Pancreas (tissue), 10 donors: ENCODE results near the gene C1orf122. TPM values are rescaled to one million over a fixed set of nuclear protein-coding genes. Genes with fewer than 3 reads are reported as not detected.

Source experiments
- ATAC-seq, 4 donors: fragments of 200-7000 bp; cut with Tn5 transposase; one replicate each; pipeline versions ENCODE4 v1.8.0 to v1.9.1; 2020; ENCODE audit warnings: mild to moderate bottlenecking in 4 of 4, moderate library complexity in 4 of 4
- DNase-seq, 6 donors: peaks; one replicate each; pipeline ENCODE4 v3.0.0-alpha.2; 2020
- FAIRE-seq: peaks from 2 replicates; lab custom pipeline; 2012; peaks lifted over from hg19 to GRCh38; lab: Jason Lieb, UNC
- H3K27ac ChIP-seq, 4 donors: fragments of 200-600 bp; sonication (generic); 1 replicate in 3 of 4; 2 replicates in 1 of 4; pipeline versions ENCODE4 v1.5.0 to v1.8.0; 2020
- H3K27me3 ChIP-seq, 4 donors: fragments of 200-600 bp; one replicate each; pipeline ENCODE4 v1.8.0; 2021
- H3K36me3 ChIP-seq, 3 donors: fragments of 200-600 bp; sonication (generic) in 1 of 3; one replicate each; pipeline versions ENCODE4 v1.5.0 to v1.8.0; 2020 to 2021
- H3K4me1 ChIP-seq, 3 donors: fragments of 200-600 bp; one replicate each; pipeline ENCODE4 v1.8.0; 2021
- H3K4me3 ChIP-seq, 4 donors: fragments of 200-600 bp; sonication (generic) in 2 of 4; one replicate each; pipeline versions ENCODE4 v1.5.0 to v1.8.0; 2020 to 2021
- H3K9me3 ChIP-seq, 4 donors: fragments of 200-600 bp; one replicate each; pipeline ENCODE4 v1.8.0; 2021
- CTCF ChIP-seq, 4 donors: fragments of 200-600 bp; sonication (generic) in 3 of 4; IDR thresholded peaks; one replicate each; pipeline versions ENCODE4 v1.5.0 to v1.8.0; 2021; ENCODE audit warnings: antibody characterized with exemption in 4 of 4
- WGBS, 2 donors: extraction: QIAGEN DNeasy Blood & Tissue Kit; methylation state at CpG; one replicate each; pipeline ENCODE4 v1.1.7; 2013; 5-methylcytosine and 5-hydroxymethylcytosine counted together
- intact Hi-C, 3 donors: fragments of 100-400 bp; cut with DNase I; formaldehyde crosslinking; loops; one replicate each; pipeline versions ENCODE4 v1.11.1 to v1.14.2; 2022
- polyA plus RNA-seq, 2 donors: library from polyadenylated mRNA; stranded (reverse); fragments of 200-250 nt; gene quantifications; one replicate each; pipeline ENCODE4 v1.2.3, GENCODE V29; 2013
- total RNA-seq, 6 donors: library from RNA; stranded (reverse); fragmentation: NEBNext Ultra II Directional in 4 of 6; extraction: Animal tissue kit (Norgen Biotek cat#: 25700) in 4 of 6; gene quantifications; one replicate each; pipeline versions ENCODE4 v1.2.1 to v1.2.4, GENCODE V29; 2021 to 2023
- donor health status: healthy with polysubstance abuse.
- donor health status: DM: no; HTN: no; CAD: no; lungs with moderate emphysema.
- donor health status: DM: no; HTN: no; CAD: no.
- donor health status: control.
- donor health status: control.
- donor health status: Bipolar disorder and iron deficiency.
- donor health status: DM: yes; HTN: yes; CAD: no.
- donor health status: DM: no; HTN: no; CAD: no.
- donor health status: DM: no; HTN: no; CAD: no.
- donor health status: DM: yes; HTN: yes; CAD: no.

The C1orf122 gene
- total and polyA plus RNA-seq, 8 donors: 18.2 to 46.1 (median 23.4) TPM

GRCh38 chr1:37809942-37810341 is 2.4 kb downstream of the C1orf122 start:
- peaks cover 7 to 17% (median 12%) of the 10 kb centered on the region in 3 donors for H3K4me1 ChIP-seq
- ATAC-seq (no peak), DNase-seq (no peak), FAIRE-seq (no peak)
- peak overlapping the region in 1 of 4 donors; percentile 89 for H3K27ac ChIP-seq
- WGBS, 2 donors: 36 to 43% methylated on average over 2 of the region's 2 CpGs
- H3K36me3 ChIP-seq: peaks cover 0 to 12% (median 7%) of the 10 kb centered on the region in 3 donors
- intact Hi-C loops: no loop called here
- H3K27me3 ChIP-seq: no peaks in the 10 kb centered on the region
- no peaks in the 10 kb centered on the region for H3K9me3 ChIP-seq
- H3K4me3 ChIP-seq: no peak overlapping the region
- TF ChIP-seq CTCF (IDR thresholded peaks at IDR 0.05): no peak

GRCh38 chr1:37811027-37811655 is 3.6 kb downstream of the C1orf122 start:
- TF ChIP-seq CTCF (IDR thresholded peaks at IDR 0.05): peak; percentile 43 to 80 (median 72)
- peaks cover 0 to 1% (median 0%) of the 10 kb centered on the region in 3 donors for H3K36me3 ChIP-seq
- no peak for FAIRE-seq
- no peak overlapping the region for H3K27ac ChIP-seq
- no peaks in the 10 kb centered on the region for H3K9me3 ChIP-seq
- WGBS, 2 donors: 31 to 35% methylated on average over 7 of the region's 7 CpGs
- peak in 3 of 4 donors; percentile 27 to 31 (median 28) for ATAC-seq
- H3K4me1 ChIP-seq: peaks cover 7 to 17% (median 12%) of the 10 kb centered on the region in 3 donors
- H3K27me3 ChIP-seq: no peaks in the 10 kb centered on the region
- no peak overlapping the region for H3K4me3 ChIP-seq
- DNase-seq: peak; percentile 35 to 78 (median 72)
- intact Hi-C loops: no loop called here

- Histone ChIP-seq H3K27me3 (no peaks in the 10 kb centered on the region), H3K36me3 (no peaks in the 10 kb centered on the region), H3K4me1 (peaks cover 7 to 9% (median 7%) of the 10 kb centered on the region in 3 donors), H3K4me3 (no peak overlapping the region), H3K27ac (no peak overlapping the region), H3K9me3 (no peaks in the 10 kb centered on the region)
- intact Hi-C loops: no loop called here
- no peak for TF ChIP-seq CTCF (IDR thresholded peaks at IDR 0.05)
- DNase-seq: no peak
- ATAC-seq: no peak
- 82% methylated on average over 2 of the region's 2 CpGs for WGBS, 2 donors
- FAIRE-seq: no peak
Observed at GRCh38 chr1:37813529-37814145, 6.0 kb downstream of the C1orf122 start.

GRCh38 chr1:37814252-37814651 is 6.7 kb downstream of the C1orf122 start:
- TF ChIP-seq CTCF (IDR thresholded peaks at IDR 0.05): no peak
- DNase-seq (no peak), FAIRE-seq (no peak), ATAC-seq (peak in 1 of 4 donors; percentile 49)
- intact Hi-C loops: no loop called here
- Histone ChIP-seq H3K36me3 (no peaks in the 10 kb centered on the region), H3K4me3 (no peak overlapping the region), H3K27me3 (no peaks in the 10 kb centered on the region), H3K27ac (no peak overlapping the region), H3K9me3 (no peaks in the 10 kb centered on the region), H3K4me1 (peaks cover 3 to 5% (median 4%) of the 10 kb centered on the region in 3 donors)
- WGBS, 2 donors: 87 to 92% methylated on average over 7 of the region's 7 CpGs

GRCh38 chr1:37817481-37817880 is 9.9 kb downstream of the C1orf122 start:
- Histone ChIP-seq H3K9me3 (no peaks in the 10 kb centered on the region), H3K27me3 (no peaks in the 10 kb centered on the region), H3K27ac (peak overlapping the region in 1 of 4 donors; percentile 47), H3K4me1 (no peaks in the 10 kb centered on the region), H3K4me3 (no peak overlapping the region), H3K36me3 (peaks cover 0 to 18% (median 0%) of the 10 kb centered on the region in 3 donors)
- TF ChIP-seq CTCF (IDR thresholded peaks at IDR 0.05): no peak
- intact Hi-C loops: no loop called here
- WGBS, 2 donors: 11 to 12% methylated on average over 2 of the region's 2 CpGs
- ATAC-seq (peak; percentile 75 to 92 (median 82)), DNase-seq (peak in 4 of 6 donors; percentile 41 to 79 (median 65)), FAIRE-seq (no peak)
